Activated CD8-positive, alpha-beta memory T cell treated with anti-CD3 and anti-CD28 coated beads for 36 hours (primary cell): Measurements from ENCODE around the gene CFAP300. TPM values are rescaled to one million over a fixed set of nuclear protein-coding genes. Genes with fewer than 3 reads are reported as not detected.

Experiments used
- CTCF ChIA-PET: fragments of 350-600 bp; sonication (Branson Sonifier 250); formaldehyde crosslinking; loops from one replicate; lab custom pipeline; 2021; ENCODE audit warnings: antibody characterized with exemption; lab: Charles Lee
- POLR2A ChIA-PET: fragments of 350-600 bp; sonication (Branson Sonifier 250); formaldehyde crosslinking; loops from one replicate; lab custom pipeline; 2021; ENCODE audit warnings: antibody characterized with exemption; lab: Charles Lee
- total RNA-seq, 2 experiments: library from RNA; stranded (reverse); gene quantifications; one replicate each; pipeline ENCODE4 v1.2.3, GENCODE V29; 2021

The CFAP300 gene
- total RNA-seq, 2 experiments from 2014 or later = not detected

- ChIA-PET CTCF (no interaction called here), POLR2A (no interaction called here)
Measured at GRCh38 chr11:102117472-102118113, 70.4 kb downstream of the CFAP300 start.

DNA sequence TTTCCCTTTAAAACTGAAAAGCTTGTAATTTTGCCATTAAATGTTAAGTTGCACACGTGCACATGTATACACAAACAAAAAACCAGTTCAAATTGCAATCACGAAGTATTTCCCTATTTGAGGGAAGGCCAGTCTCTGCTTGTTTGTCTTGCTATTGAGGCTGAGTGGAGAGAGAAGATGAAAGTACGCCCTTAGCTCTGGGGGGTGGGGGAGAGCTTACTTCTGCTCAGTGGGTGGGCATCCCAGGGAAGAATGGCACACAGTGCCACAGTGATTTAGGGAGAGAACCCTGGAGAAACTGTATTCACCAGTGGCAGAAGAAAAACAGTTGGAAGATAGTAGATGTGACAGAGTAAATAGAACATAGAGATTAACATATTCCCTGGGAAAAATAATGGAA, 71.7 kb downstream of the CFAP300 start:
- CTCF ChIA-PET = no interaction called here
- POLR2A ChIA-PET = no interaction called here

- ChIA-PET CTCF (no interaction called here), POLR2A (no interaction called here)
Measured at GRCh38 chr11:102119997-102120396, 72.8 kb downstream of the CFAP300 start.

GRCh38 chr11:102120437-102120973, 73.3 kb downstream of the CFAP300 start:
- CTCF ChIA-PET = no interaction called here
- POLR2A ChIA-PET = no interaction called here

- CTCF ChIA-PET = no interaction called here
- POLR2A ChIA-PET = no interaction called here
Measured at GRCh38 chr11:102121329-102121728, 74.1 kb downstream of the CFAP300 start.

Other genes starting within 250 kb of the CFAP300 start
- gene CEP126, start 132.4 kb upstream of the CFAP300 start, total RNA-seq = 1 to 10 TPM; 1.2 to 1.3 TPM
- gene ANGPTL5, start 130.9 kb upstream of the CFAP300 start, total RNA-seq = not detected
- gene YAP1, start 63.0 kb downstream of the CFAP300 start, total RNA-seq = under 1 TPM; 0.04 to 0.11 TPM